Measurements from ENCODE around the gene SLFN12L. TPM values are rescaled to one million over a fixed set of nuclear protein-coding genes. Genes with fewer than 3 reads are reported as not detected.
"Not testable (repeated sequence)": the region's sequence is repeated elsewhere in the genome, so short reads cannot be mapped to it uniquely, and the experiment has no call there.

Gene SLFN12L
- total RNA-seq, 4 donors from 2014 or later, result 1.2 to 3.5 (median 1.6) TPM

- WGBS, 2 donors, result 64 to 65% methylated on average over 2 of the region's 2 CpGs
- no peak overlapping the region for H3K27ac ChIP-seq
- H3K4me1 ChIP-seq, result no peaks in the 10 kb centered on the region
- no peaks in the 10 kb centered on the region for H3K9me3 ChIP-seq
- no peaks in the 10 kb centered on the region for H3K27me3 ChIP-seq
- intact Hi-C loops (cut with DNase I), result no loop called here
- no peak for TF ChIP-seq CTCF (IDR thresholded peaks at IDR 0.05)
- no peak for TF ChIP-seq POLR2A (IDR thresholded peaks at IDR 0.05)
- no peak overlapping the region for H3K4me3 ChIP-seq (replicated peaks in 1 of 3)
- DNase-seq, result no peak
- no peaks in the 10 kb centered on the region for H3K36me3 ChIP-seq
These were observed 61.1 kb downstream of the SLFN12L start for GRCh38 chr17:35476283-35476820.

DNA sequence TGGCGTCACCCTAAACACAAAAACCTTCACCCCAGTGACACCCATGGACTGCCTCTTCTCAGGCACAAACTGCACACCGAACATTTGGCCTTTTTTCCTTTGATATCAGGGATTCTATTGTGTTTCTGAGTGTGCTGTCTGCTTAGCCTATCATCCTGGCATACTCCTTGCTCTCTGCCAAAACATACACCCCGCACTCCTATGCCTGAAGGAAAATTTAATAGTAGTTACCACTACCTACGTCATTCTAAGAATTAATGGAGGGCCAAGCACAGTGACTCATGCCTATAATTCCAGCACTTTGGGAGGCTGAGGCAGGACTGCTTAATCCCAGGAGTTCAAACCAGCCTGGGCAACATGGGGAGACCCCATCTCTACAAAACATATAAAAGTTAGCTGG lies 69.0 kb downstream of the SLFN12L start:
- WGBS, 2 donors, result 85% methylated on average over 4 of the region's 4 CpGs
- no peaks in the 10 kb centered on the region for H3K9me3 ChIP-seq
- intact Hi-C loops (cut with DNase I), result no loop called here
- H3K27ac ChIP-seq, result no peak overlapping the region
- H3K4me1 ChIP-seq, result no peaks in the 10 kb centered on the region
- no peaks in the 10 kb centered on the region for H3K36me3 ChIP-seq
- TF ChIP-seq POLR2A (IDR thresholded peaks at IDR 0.05) (no peak), CTCF (IDR thresholded peaks at IDR 0.05) (no peak)
- no peaks in the 10 kb centered on the region for H3K27me3 ChIP-seq
- no peak overlapping the region for H3K4me3 ChIP-seq (replicated peaks in 1 of 3)
- no peak for DNase-seq

DNA sequence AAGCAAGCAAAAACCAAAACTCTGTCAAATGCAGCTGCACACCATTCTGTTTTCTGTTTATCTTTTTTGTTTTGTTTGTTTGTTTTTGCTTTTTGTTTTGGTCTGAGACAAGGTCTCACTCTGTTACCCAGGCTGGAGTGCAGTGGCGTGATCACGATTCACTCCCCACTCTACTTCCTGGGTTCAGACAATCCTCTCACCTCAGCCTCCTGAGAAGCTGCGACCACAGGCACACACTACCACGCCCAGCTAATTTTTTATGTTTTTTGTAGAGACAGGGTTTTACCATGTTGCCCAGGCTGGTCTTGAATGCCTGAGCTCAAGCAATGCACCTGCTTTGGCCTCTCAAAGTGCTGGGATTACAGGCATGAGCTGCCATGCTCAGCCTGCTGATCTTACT lies 69.7 kb downstream of the SLFN12L start:
- no peak overlapping the region for H3K27ac ChIP-seq
- TF ChIP-seq CTCF (IDR thresholded peaks at IDR 0.05), result no peak
- no peak for TF ChIP-seq POLR2A (IDR thresholded peaks at IDR 0.05)
- H3K27me3 ChIP-seq, result no peaks in the 10 kb centered on the region
- H3K4me1 ChIP-seq, result no peaks in the 10 kb centered on the region
- H3K36me3 ChIP-seq, result no peaks in the 10 kb centered on the region
- no peak for DNase-seq
- intact Hi-C loops (cut with DNase I), result no loop called here
- WGBS, 2 donors, result 80 to 85% methylated on average over 4 of the region's 4 CpGs
- no peak overlapping the region for H3K4me3 ChIP-seq (replicated peaks in 1 of 3)
- no peaks in the 10 kb centered on the region for H3K9me3 ChIP-seq

GRCh38 chr17:35460354-35460851 lies 77.1 kb downstream of the SLFN12L start:
- Histone ChIP-seq H3K36me3 (no peaks in the 10 kb centered on the region), H3K4me3 (replicated peaks in 1 of 3) (peak overlapping the region in 1 of 3 donors; percentile 18), H3K9me3 (no peaks in the 10 kb centered on the region), H3K4me1 (peaks cover 0 to 5% of the 10 kb centered on the region in 2 donors), H3K27me3 (no peaks in the 10 kb centered on the region), H3K27ac (peak overlapping the region in 1 of 3 donors; percentile 43)
- intact Hi-C loops (cut with DNase I), result no loop called here
- WGBS, 2 donors, result 8 to 10% methylated on average over 16 to 29 of the region's 44 CpGs
- peak in 1 of 2 donors; percentile 77 for TF ChIP-seq POLR2A (IDR thresholded peaks at IDR 0.05)
- no peak for TF ChIP-seq CTCF (IDR thresholded peaks at IDR 0.05)
- peak; percentile 90 for DNase-seq

DNA sequence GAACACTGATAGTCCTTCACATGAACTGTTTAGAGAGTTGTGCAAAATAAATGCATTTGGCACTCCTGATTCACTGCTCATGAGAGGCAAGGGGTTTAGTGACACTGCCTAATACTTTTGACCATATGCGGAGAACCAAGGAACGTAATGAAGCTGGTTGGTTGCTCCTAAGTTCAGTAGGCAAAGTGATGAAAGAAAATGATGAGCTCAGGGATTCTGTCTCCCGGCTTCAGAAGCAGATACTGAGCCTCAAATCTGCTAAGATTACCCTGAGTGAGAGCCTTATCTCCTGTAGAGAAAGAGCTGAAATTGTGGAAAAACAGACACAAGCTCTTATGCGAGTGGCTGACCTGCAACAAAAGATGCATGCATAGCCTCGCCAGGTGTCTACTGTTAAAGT lies 83.4 kb downstream of the SLFN12L start:
- H3K9me3 ChIP-seq; H3K4me3 ChIP-seq (replicated peaks in 1 of 3); intact Hi-C loops (cut with DNase I); H3K27me3 ChIP-seq; H3K27ac ChIP-seq; DNase-seq; H3K4me1 ChIP-seq; H3K36me3 ChIP-seq: not testable (repeated sequence)
- WGBS, 2 donors, result 94% methylated on average over 5 of the region's 5 CpGs
